GM18526 (cell line): Measurements from ENCODE around the gene SFXN5.

Experiments
- POLR2A ChIP-seq: IDR thresholded peaks from 3 replicates; pipeline ENCODE4 v1.6.1; 2011; ENCODE audit not compliant: insufficient read length; ENCODE audit errors: extremely low read depth

Gene SFXN5

GRCh38 chr2:73106791-73107190 lies 35.3 kb upstream of the SFXN5 start:
- no peak for TF ChIP-seq POLR2A

GRCh38 chr2:73105511-73105971 lies 34.0 kb upstream of the SFXN5 start:
- no peak for TF ChIP-seq POLR2A

- TF ChIP-seq POLR2A: no peak
These were observed 33.4 kb upstream of the SFXN5 start for GRCh38 chr2:73104933-73105332.

- no peak for TF ChIP-seq POLR2A
These were observed 31.6 kb upstream of the SFXN5 start for GRCh38 chr2:73103018-73103542.

GRCh38 chr2:73101626-73102256 lies 30.2 kb upstream of the SFXN5 start:
- no peak for TF ChIP-seq POLR2A

- no peak for TF ChIP-seq POLR2A
These were observed 29.4 kb upstream of the SFXN5 start for GRCh38 chr2:73100956-73101355.

- no peak for TF ChIP-seq POLR2A
These were observed 28.0 kb upstream of the SFXN5 start for GRCh38 chr2:73099486-73099885.

- no peak for TF ChIP-seq POLR2A
These were observed 24.4 kb upstream of the SFXN5 start for GRCh38 chr2:73095910-73096309.

GRCh38 chr2:73092146-73092783 lies 20.8 kb upstream of the SFXN5 start:
- no peak for TF ChIP-seq POLR2A

GRCh38 chr2:73091696-73092095 lies 20.2 kb upstream of the SFXN5 start:
- TF ChIP-seq POLR2A: no peak

GRCh38 chr2:73091164-73091563 lies 19.7 kb upstream of the SFXN5 start:
- TF ChIP-seq POLR2A: no peak

GRCh38 chr2:73089270-73090030 lies 17.9 kb upstream of the SFXN5 start:
- no peak for TF ChIP-seq POLR2A

GRCh38 chr2:73088703-73089102 lies 17.2 kb upstream of the SFXN5 start:
- TF ChIP-seq POLR2A: no peak

GRCh38 chr2:73088211-73088610 lies 16.7 kb upstream of the SFXN5 start:
- no peak for TF ChIP-seq POLR2A

- TF ChIP-seq POLR2A: no peak
These were observed 15.8 kb upstream of the SFXN5 start for GRCh38 chr2:73087311-73087710.

GRCh38 chr2:73085691-73086090 lies 14.2 kb upstream of the SFXN5 start:
- no peak for TF ChIP-seq POLR2A
